Stimulated activated CD4-positive, alpha-beta T cell treated with anti-CD3 and anti-CD28 coated beads, Interleukin-12 subunit alpha, Interleukin-12 subunit beta, amount 100 ng/mL, for 48 hours (primary cell): Measurements from ENCODE around the gene NEGR1.

Experiments used
- DNase-seq, 3 donors: peaks; one replicate each; pipeline ENCODE4 v3.0.0-alpha.2; 2020; ENCODE audit warnings: low read depth in 2 of 3, low spot score in 1 of 3

Gene NEGR1

GRCh38 chr1:72235062-72235461 lies 47.3 kb downstream of the NEGR1 start:
- no peak for DNase-seq

- DNase-seq, result no peak
Measured at GRCh38 chr1:72230746-72231145, 51.6 kb downstream of the NEGR1 start.

- no peak for DNase-seq
Measured at GRCh38 chr1:72229893-72230292, 52.4 kb downstream of the NEGR1 start.

GRCh38 chr1:72227667-72228066 lies 54.7 kb downstream of the NEGR1 start:
- DNase-seq, result no peak

GRCh38 chr1:72224506-72224905 lies 57.8 kb downstream of the NEGR1 start:
- DNase-seq, result no peak

GRCh38 chr1:72221811-72222210 lies 60.5 kb downstream of the NEGR1 start:
- DNase-seq, result no peak

- DNase-seq, result no peak
Measured at GRCh38 chr1:72218141-72218739, 64.1 kb downstream of the NEGR1 start.

- DNase-seq, result no peak
Measured at GRCh38 chr1:72207059-72207458, 75.3 kb downstream of the NEGR1 start.

GRCh38 chr1:72202761-72203160 lies 79.6 kb downstream of the NEGR1 start:
- no peak for DNase-seq

GRCh38 chr1:72197786-72198185 lies 84.6 kb downstream of the NEGR1 start:
- DNase-seq, result no peak

GRCh38 chr1:72186733-72187307 lies 95.5 kb downstream of the NEGR1 start:
- no peak for DNase-seq

GRCh38 chr1:72184099-72184701 lies 98.1 kb downstream of the NEGR1 start:
- DNase-seq, result no peak

GRCh38 chr1:72182859-72183258 lies 99.5 kb downstream of the NEGR1 start:
- no peak for DNase-seq

- DNase-seq, result no peak
Measured at GRCh38 chr1:72178266-72178665, 104.1 kb downstream of the NEGR1 start.

- no peak for DNase-seq
Measured at GRCh38 chr1:72177711-72178110, 104.6 kb downstream of the NEGR1 start.

GRCh38 chr1:72170246-72170645 lies 112.1 kb downstream of the NEGR1 start:
- DNase-seq, result no peak

GRCh38 chr1:72166426-72166825 lies 115.9 kb downstream of the NEGR1 start:
- DNase-seq, result no peak

GRCh38 chr1:72150508-72150907 lies 131.8 kb downstream of the NEGR1 start:
- DNase-seq, result no peak

GRCh38 chr1:72141875-72142274 lies 140.5 kb downstream of the NEGR1 start:
- DNase-seq, result no peak

- DNase-seq, result no peak
Measured at GRCh38 chr1:72140222-72140621, 142.1 kb downstream of the NEGR1 start.

GRCh38 chr1:72137656-72138055 lies 144.7 kb downstream of the NEGR1 start:
- no peak for DNase-seq

GRCh38 chr1:72129869-72130268 lies 152.5 kb downstream of the NEGR1 start:
- no peak for DNase-seq
